PC-3 (cell line): Measurements from ENCODE around the gene VMAC. TPM values are rescaled to one million over a fixed set of nuclear protein-coding genes. Genes with fewer than 3 reads are reported as not detected.

ENCODE experiments used
- ATAC-seq: fragments of 200-7000 bp; cut with Tn5 transposase; 2 replicates; pipeline ENCODE4 v1.9.1; 2020; ENCODE audit warnings: mild to moderate bottlenecking, moderate library complexity
- BruUV-seq: library from RNA; stranded (reverse); fragments of 400-500 nt; replicated peaks from 2 replicates; lab custom pipeline; 2021; lab: Mats Ljungman, UMichigan
- CTCF ChIA-PET: fragments of 300-600 bp; sonication (Branson Sonifier 250); formaldehyde crosslinking; loops from one replicate; lab custom pipeline; 2022; ENCODE audit warnings: antibody characterized with exemption; lab: Charles Lee
- POLR2A ChIA-PET: fragments of 300-600 bp; sonication (Branson Sonifier 250); formaldehyde crosslinking; loops from one replicate; lab custom pipeline; 2022; ENCODE audit warnings: antibody characterized with exemption; ENCODE audit not compliant: unreplicated experiment; lab: Charles Lee
- DNase-seq: peaks from one replicate; pipeline ENCODE4 v3.0.0-alpha.2; 2015
- H2AFZ ChIP-seq: fragments of 300-600 bp; sonication (generic); 2 replicates; pipeline ENCODE4 v1.6.0; 2016; ENCODE audit warnings: antibody characterized with exemption, low read length
- H3F3A ChIP-seq: fragments of 300-600 bp; sonication (generic); one replicate; pipeline ENCODE4 v1.6.0; 2017; ENCODE audit warnings: antibody characterized with exemption, low read length, control low read depth, mild to moderate bottlenecking; ENCODE audit not compliant: unreplicated experiment
- H3K27ac ChIP-seq: fragments of 300-600 bp; sonication (generic); 2 replicates; pipeline ENCODE4 v1.5.1; 2016; ENCODE audit warnings: mild to moderate bottlenecking, low read length
- H3K27me3 ChIP-seq: fragments of 300-600 bp; sonication (generic); 2 replicates; pipeline ENCODE4 v1.6.1; 2016; ENCODE audit warnings: low read length, mixed read lengths
- H3K36me3 ChIP-seq: fragments of 300-600 bp; sonication (generic); 2 replicates; pipeline ENCODE4 v1.6.1; 2016; ENCODE audit warnings: low read depth, mixed run types, low read length, mixed read lengths
- H3K4me1 ChIP-seq: fragments of 300-600 bp; sonication (generic); 2 replicates; pipeline ENCODE4 v1.5.1; 2016; ENCODE audit warnings: low read length; ENCODE audit not compliant: insufficient read depth
- H3K4me2 ChIP-seq: fragments of 300-600 bp; sonication (generic); 2 replicates; pipeline ENCODE4 v1.6.0; 2016; ENCODE audit warnings: low read length
- H3K4me3 ChIP-seq: fragments of 300-600 bp; sonication (generic); 2 replicates; pipeline ENCODE4 v1.5.1; 2016; ENCODE audit warnings: mild to moderate bottlenecking, low read length, mixed read lengths
- H3K79me2 ChIP-seq: fragments of 300-600 bp; sonication (generic); 2 replicates; pipeline ENCODE4 v1.6.1; 2017; ENCODE audit warnings: low read length, mixed read lengths
- H3K9ac ChIP-seq: fragments of 300-600 bp; sonication (generic); 2 replicates; pipeline ENCODE4 v1.6.0; 2016; ENCODE audit warnings: mild to moderate bottlenecking, low read length
- H3K9me2 ChIP-seq: fragments of 300-600 bp; sonication (generic); replicated peaks from 2 replicates; pipeline ENCODE4 v1.6.1; 2016; ENCODE audit warnings: mixed run types, low read length, mixed read lengths
- H3K9me3 ChIP-seq: fragments of 300-600 bp; sonication (generic); 2 replicates; pipeline ENCODE4 v1.6.1; 2016; ENCODE audit warnings: low read length, mixed read lengths
- H4K20me1 ChIP-seq: fragments of 300-600 bp; sonication (generic); 2 replicates; pipeline ENCODE4 v1.6.1; 2016; ENCODE audit warnings: low read length, mixed read lengths
- EZH2 ChIP-seq: fragments of 300-600 bp; sonication (generic); IDR thresholded peaks from one replicate; pipeline ENCODE4 v1.6.1; 2017; ENCODE audit warnings: antibody characterized with exemption, mild to moderate bottlenecking, low read length; ENCODE audit not compliant: unreplicated experiment
- EZH2phosphoT487 ChIP-seq: fragments of 300-600 bp; sonication (generic); IDR thresholded peaks from 2 replicates; pipeline ENCODE4 v1.6.1; 2018; ENCODE audit warnings: mild to moderate bottlenecking, antibody characterized with exemption, low read length, borderline replicate concordance
- intact Hi-C: fragments of 100-400 bp; cut with micrococcal nuclease; formaldehyde crosslinking; loops from 2 replicates; pipeline ENCODE4 v1.9.0; 2023
- total RNA-seq: library from RNA; depleted of rRNA; stranded (reverse); fragments of >200 nt; gene quantifications from 2 replicates; pipeline ENCODE4 v1.2.3, GENCODE V29; 2014
- TF ChIP-seq, protein P1 (sequence below): fragments of 300-600 bp; sonication (generic); conservative IDR thresholded peaks from 2 replicates; pipeline ENCODE4 v1.5.1; 2017; ENCODE audit warnings: antibody characterized with exemption, low read depth, mild to moderate bottlenecking, low read length

The VMAC gene
- total RNA-seq, 1 experiment from 2014 or later: 8.3 TPM

DNA sequence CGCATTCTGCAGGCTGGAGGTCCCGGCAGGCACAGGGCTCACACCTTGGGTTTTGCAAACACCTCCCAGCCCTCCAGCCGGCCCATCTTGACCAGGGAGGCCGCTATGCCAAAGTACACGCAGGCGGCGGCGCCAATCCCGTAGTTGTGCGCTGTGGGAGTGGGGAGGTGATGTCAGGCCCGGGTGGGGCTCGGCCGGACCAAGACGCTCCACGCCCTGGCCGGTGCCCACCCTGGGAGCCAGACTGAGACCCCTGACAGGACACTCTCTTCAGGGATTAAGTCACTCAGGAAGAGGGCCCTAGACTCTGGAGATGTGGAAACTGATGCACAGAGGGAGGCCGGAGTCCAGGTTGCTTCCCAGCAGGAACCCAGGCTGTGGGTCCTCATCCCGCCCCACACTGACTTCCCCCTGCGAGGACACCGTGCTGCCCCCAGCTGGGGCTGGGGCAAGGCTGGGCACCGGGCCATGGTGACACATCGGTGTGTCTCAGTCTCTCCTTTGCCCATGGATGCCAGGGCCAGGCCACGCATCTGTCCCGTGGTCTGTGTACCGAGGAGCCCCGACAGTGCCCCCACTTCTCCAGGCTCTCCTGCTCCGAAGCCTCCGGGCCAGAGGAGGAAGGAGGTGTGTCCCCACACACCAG is 9.8 kb upstream of the VMAC start:
- POLR2A ChIA-PET: no interaction called here
- no peaks in the 10 kb centered on the region for H3F3A ChIP-seq
- no peak for DNase-seq

DNA sequence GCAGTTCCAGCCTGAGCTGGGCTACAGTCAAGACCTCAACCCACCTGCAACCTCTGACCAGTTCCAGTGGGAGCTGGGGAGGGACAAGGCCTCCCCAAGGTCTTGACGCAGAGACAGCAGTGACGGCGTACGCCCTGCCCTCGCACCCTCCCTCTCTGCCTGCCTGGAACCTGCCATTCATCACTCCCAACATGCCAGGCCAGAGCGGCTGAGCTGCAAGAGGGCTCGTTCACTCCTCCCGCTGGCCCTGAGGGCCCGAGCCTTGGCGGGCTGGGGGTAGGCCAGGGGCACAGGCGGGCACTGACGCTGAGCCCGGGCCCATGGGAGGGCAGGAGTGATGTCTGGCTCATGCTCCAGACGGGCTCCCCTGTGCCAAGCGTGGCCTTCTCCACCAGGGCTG is 9.3 kb upstream of the VMAC start:
- BruUV-seq: no TSS peak
- ChIA-PET CTCF (no interaction called here), POLR2A (no interaction called here)
- Histone ChIP-seq H3K9me2 (no peaks in the 10 kb centered on the region), H3K27me3 (no peaks in the 10 kb centered on the region), H3K4me3 (no peak overlapping the region), H3K9ac (no peak overlapping the region), H3F3A (no peaks in the 10 kb centered on the region), H3K4me1 (no peaks in the 10 kb centered on the region), H3K36me3 (peaks cover 14% of the 10 kb centered on the region; the same call in 1 of the 2 replicates), H3K27ac (no peak overlapping the region), H3K9me3 (no peaks in the 10 kb centered on the region), H2AFZ (no peak overlapping the region), H4K20me1 (peaks cover 17% of the 10 kb centered on the region), H3K79me2 (peaks cover 27% of the 10 kb centered on the region), H3K4me2 (no peak overlapping the region)
- intact Hi-C loops: no loop called here
- TF ChIP-seq EZH2 (no peak), EZH2phosphoT487 (no peak)
- TF ChIP-seq, protein P1, sequence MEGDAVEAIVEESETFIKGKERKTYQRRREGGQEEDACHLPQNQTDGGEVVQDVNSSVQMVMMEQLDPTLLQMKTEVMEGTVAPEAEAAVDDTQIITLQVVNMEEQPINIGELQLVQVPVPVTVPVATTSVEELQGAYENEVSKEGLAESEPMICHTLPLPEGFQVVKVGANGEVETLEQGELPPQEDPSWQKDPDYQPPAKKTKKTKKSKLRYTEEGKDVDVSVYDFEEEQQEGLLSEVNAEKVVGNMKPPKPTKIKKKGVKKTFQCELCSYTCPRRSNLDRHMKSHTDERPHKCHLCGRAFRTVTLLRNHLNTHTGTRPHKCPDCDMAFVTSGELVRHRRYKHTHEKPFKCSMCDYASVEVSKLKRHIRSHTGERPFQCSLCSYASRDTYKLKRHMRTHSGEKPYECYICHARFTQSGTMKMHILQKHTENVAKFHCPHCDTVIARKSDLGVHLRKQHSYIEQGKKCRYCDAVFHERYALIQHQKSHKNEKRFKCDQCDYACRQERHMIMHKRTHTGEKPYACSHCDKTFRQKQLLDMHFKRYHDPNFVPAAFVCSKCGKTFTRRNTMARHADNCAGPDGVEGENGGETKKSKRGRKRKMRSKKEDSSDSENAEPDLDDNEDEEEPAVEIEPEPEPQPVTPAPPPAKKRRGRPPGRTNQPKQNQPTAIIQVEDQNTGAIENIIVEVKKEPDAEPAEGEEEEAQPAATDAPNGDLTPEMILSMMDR: no peak
- ATAC-seq (no peak), DNase-seq (no peak)

More for the DNA sequence above, 9.8 kb upstream of the VMAC start:
- no peak overlapping the region for H3K4me3 ChIP-seq
- no peaks in the 10 kb centered on the region for H3K9me3 ChIP-seq
- no peak overlapping the region for H3K4me2 ChIP-seq
- no peak overlapping the region for H2AFZ ChIP-seq
- H4K20me1 ChIP-seq: peaks cover 12% of the 10 kb centered on the region; the same call in 1 of the 2 replicates
- no peak for ATAC-seq
- H3K9me2 ChIP-seq: no peaks in the 10 kb centered on the region
- no peaks in the 10 kb centered on the region for H3K4me1 ChIP-seq
- H3K27ac ChIP-seq: no peak overlapping the region
- BruUV-seq: no TSS peak
- intact Hi-C loops: loop anchor here (5.0 kb wide), 1 partner anchor 73 kb away; no protein-coding TSS in a partner anchor
- TF ChIP-seq EZH2phosphoT487 (no peak), EZH2 (no peak)
- TF ChIP-seq, protein P1: no peak
- no peak overlapping the region for H3K9ac ChIP-seq
- peaks cover 8% of the 10 kb centered on the region; the same call in 1 of the 2 replicates for H3K36me3 ChIP-seq
- H3K27me3 ChIP-seq: no peaks in the 10 kb centered on the region
- CTCF ChIA-PET: no interaction called here
- peaks cover 21% of the 10 kb centered on the region for H3K79me2 ChIP-seq

DNA sequence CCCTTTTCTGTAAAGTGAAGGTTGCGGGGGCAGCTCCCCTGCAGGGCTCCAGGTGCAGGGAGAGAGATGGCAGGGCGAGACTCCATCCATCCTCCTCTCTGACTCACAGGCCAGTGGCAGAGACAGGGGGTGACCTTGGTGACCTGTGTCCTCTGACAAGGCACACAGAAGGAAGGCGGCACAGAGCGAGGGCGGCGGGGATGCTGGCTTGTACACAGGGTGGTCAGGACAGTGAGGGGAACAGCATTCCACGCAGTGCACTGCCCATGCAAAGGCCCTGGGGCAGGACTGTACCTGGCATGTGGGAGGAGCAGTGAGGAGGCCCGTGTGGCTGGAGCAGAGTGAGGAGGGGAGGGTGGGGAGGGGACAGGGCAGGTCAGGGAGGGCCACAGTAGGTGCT is 8.8 kb upstream of the VMAC start:
- Histone ChIP-seq H3K27me3 (no peaks in the 10 kb centered on the region), H3K4me3 (no peak overlapping the region), H3K79me2 (peaks cover 32% of the 10 kb centered on the region), H3K9ac (no peak overlapping the region), H4K20me1 (peaks cover 18% of the 10 kb centered on the region), H3F3A (no peaks in the 10 kb centered on the region), H3K9me3 (no peaks in the 10 kb centered on the region), H3K27ac (no peak overlapping the region), H3K9me2 (no peaks in the 10 kb centered on the region), H3K4me1 (no peaks in the 10 kb centered on the region), H3K4me2 (no peak overlapping the region), H3K36me3 (peaks cover 16% of the 10 kb centered on the region; the same call in 1 of the 2 replicates), H2AFZ (no peak overlapping the region)
- CTCF ChIA-PET: no interaction called here
- BruUV-seq: no TSS peak
- TF ChIP-seq, protein P1: no peak
- intact Hi-C loops: no loop called here
- POLR2A ChIA-PET: no interaction called here
- no peak for ATAC-seq
- no peak for DNase-seq
